GM12872 (cell line): Measurements from ENCODE around the gene ADGRF1.

Experiments
- CTCF ChIP-seq: IDR thresholded peaks from 3 replicates; pipeline ENCODE4 v1.5.1; 2011; ENCODE audit warnings: low read depth, mild to moderate bottlenecking, low read length, moderate library complexity; ENCODE audit not compliant: insufficient read depth

The ADGRF1 gene

GRCh38 chr6:46956409-46956808 lies 85.7 kb downstream of the ADGRF1 start:
- no peak for TF ChIP-seq CTCF

DNA sequence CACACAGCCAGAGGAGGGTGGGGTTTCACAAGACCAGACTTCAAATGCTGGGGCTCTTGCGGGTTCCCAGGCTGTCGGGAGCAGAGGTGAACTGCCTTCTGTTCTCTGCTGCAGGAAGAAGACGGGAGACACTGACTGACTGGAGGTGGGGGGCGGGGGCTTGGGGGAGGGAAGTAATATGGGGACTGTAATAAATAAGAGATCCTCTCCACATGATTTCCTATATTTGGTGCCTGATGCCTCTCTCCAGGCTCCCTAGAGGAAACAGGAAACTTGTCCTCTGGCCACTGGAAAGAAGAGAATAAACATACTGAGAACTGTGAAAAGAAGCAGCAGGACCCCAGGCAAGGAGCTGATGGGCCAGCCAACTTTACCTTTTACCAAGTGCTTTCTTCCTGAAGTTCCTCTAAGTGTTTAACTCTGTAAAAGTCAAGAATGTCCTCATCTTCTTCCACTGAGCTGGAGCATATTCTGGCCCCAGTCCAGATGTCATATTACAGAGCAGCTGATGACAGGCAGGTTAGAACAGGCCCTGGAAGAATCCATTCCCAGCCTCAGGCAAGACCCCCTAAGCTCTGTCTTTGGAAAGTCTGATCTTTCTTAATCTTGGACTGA lies 87.2 kb downstream of the ADGRF1 start:
- no peak for TF ChIP-seq CTCF

GRCh38 chr6:46953921-46954320 lies 88.2 kb downstream of the ADGRF1 start:
- TF ChIP-seq CTCF, result no peak

DNA sequence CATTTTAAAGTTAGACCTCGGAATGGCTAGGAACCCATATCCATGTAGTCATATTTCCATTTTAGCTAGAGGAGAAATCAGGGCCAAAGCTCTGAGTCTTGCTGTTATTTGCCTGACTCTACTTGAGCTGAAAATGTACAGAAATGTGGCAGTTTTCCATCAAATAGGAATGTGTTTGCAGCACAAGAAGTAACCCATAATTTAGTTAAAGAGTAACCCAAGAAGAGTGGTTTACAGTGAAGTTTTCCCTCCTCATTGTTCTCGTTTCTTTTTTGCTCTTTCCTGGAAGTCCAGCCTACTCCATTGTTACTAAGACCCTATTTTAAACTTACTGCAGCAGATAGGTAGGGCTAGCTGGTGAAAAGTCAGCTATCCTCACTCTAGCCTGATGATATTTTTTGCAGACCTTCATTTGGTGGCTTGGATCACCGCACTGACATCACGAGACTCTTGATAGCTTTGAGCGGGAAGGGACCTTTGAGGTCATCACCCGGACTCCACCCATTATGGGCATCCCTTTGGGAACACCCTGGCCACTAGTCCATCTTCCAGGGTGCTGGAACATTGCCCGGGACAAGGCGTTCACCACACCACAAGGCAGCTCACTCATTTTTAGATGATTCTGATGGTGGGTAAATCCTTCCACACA lies 92.4 kb downstream of the ADGRF1 start:
- TF ChIP-seq CTCF, result no peak

DNA sequence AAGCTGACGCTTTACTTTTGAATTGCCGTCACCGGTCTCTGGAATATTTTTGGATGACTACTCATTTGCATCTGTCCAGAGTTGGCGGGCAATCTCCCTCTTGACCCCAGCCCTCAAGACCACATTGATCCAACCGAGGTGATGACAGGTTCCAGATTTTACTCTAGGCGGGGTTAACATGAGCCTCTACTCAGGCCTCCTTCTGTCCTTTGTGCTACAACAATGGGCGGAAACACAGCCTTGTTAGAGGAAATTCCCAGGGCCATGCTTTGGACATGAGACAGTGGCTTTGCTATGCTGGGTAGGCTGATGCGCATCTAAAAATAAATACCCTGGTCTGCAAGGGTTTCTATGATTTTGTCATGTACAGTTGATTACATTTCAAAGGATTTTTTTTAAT lies 93.4 kb downstream of the ADGRF1 start:
- TF ChIP-seq CTCF, result no peak
